ENCODE data around the gene SLC46A3.
"Not testable (repeated sequence)": the region's sequence is repeated elsewhere in the genome, so short reads cannot be mapped to it uniquely, and the experiment has no call there.

SLC46A3 gene

GRCh38 chr13:28730762-28731161 lies 12.0 kb upstream of the SLC46A3 start:
- no peak for DNase-seq (ENCODE audit: low read depth)

GRCh38 chr13:28729541-28729940 lies 10.8 kb upstream of the SLC46A3 start:
- no peak for DNase-seq (ENCODE audit: low read depth)

DNA sequence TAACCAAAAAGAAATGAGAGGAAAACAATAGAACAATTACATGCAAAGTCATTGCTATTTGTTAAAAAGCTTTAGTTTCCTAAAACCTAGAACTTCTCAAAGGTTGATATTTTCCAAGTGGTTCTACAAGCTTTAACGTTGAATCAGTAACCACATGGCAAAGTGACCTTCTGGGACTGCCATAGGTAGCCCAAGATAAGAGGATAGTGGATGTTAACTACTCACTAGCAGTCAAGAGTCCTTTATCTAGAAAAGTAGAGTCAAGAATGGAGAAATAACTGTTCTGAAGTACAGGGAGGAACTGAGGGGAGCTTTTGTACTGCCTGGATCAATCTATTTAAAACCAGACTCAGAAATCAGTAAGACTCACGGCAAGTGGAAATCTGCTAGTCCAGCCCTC lies 9.9 kb upstream of the SLC46A3 start:
- DNase-seq (ENCODE audit: low read depth): no peak

- DNase-seq (ENCODE audit: low read depth): no peak
Measured at GRCh38 chr13:28725046-28725610, 6.4 kb upstream of the SLC46A3 start.

- no peak for DNase-seq (ENCODE audit: low read depth)
Measured at GRCh38 chr13:28723806-28724205, 5.0 kb upstream of the SLC46A3 start.

GRCh38 chr13:28719227-28720055 lies 671 bp upstream of the SLC46A3 start:
- DNase-seq (ENCODE audit: low read depth): no peak

- no peak for DNase-seq (ENCODE audit: low read depth)
Measured at GRCh38 chr13:28718196-28718542, 601 bp downstream of the SLC46A3 start.

DNA sequence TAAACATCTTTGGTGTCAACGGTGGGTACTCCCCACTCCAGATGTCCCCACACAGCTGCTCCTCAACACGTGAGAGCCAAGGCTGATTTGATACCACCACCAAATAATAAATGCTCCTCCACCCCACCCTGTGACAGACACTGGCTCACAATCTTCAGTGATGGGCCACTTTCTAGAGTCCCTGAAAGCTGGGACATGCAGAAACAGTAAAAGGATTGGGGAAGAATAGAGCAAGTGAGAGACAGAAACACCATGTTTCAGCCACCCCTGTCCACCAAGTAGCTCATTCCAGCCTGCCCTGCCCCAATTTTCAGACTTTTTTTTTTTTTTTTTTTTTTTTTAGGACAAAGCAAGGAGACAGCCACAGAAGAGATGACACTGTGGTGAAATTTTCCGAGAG lies 1.6 kb downstream of the SLC46A3 start:
- DNase-seq (ENCODE audit: low read depth): no peak

DNA sequence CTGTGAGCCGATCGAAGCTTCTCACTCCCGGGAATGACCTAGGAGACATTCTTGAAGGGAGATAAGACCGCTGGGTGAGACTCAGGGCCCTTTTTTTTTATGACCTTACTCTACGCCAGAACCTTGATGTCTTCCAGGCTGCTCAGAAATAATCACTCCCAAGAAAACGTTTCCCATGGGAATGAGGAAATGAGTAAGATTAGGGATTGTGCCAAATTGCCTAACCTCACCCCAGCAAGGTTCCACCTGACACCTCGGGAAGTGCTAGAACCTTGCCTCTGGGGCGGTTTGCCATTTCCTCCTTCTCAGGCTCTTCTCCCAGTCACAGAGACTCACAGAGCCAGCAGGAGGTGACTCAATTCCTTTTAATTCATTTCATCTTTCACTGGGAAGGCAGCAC lies 2.3 kb downstream of the SLC46A3 start:
- DNase-seq (ENCODE audit: low read depth): no peak

- no peak for DNase-seq (ENCODE audit: low read depth)
Measured at GRCh38 chr13:28714651-28715050, 4.1 kb downstream of the SLC46A3 start.

DNA sequence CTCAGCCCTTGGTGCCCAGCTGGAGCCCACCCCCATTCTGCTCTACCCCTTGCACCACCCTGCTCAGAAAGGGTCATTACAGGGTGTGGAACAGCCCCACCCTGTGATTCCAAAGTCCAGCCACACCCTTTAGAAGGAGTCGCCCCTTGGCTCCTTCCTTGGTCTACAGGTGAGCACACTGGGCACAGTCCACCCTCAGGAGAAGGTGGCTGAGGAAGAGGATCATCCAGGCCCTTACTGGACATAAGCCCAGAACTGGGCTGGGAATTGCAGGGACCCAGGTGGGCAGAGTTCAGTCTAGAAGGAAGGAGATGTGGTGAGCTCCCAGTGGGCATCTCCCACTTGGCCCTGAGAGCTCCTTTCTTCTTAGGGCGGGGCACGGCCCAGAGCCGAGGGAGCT lies 8.6 kb downstream of the SLC46A3 start:
- DNase-seq (ENCODE audit: low read depth): no peak

DNA sequence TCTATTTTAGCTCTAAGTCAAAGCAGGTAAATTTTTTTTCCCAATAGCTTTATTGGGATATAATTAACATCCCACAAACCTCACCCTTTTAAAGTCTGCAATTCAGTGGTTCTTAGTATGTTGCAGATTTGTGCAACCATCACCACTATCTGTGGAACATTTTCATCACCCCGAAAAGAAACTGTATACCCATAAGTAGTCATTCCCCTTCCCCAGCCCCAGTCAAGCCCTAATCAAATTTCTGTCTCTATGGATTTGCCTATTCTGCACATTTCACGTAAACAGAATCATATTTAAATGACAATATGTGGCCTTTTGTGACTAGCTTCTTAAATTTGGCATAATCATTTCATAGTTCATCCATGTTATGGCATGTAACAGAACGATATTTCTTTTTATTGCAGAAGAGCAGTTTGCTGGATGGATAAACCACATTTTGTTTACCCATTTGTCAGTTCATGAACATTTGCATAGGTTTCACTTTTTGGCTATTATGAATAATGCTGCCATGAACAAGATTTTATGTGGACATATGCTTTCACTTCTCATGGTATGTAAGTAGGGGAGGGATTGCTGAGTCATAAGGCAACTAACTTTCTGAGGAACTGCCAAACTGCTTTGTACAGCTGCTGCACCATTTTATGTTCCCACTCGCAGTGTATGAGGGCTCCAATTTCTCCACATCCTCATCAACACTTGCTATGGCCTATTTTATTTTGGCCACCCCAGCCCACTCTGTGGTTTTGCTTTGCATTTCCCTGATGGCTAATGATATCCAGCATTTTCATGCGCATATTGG lies 10.9 kb downstream of the SLC46A3 start:
- no peak for DNase-seq (ENCODE audit: low read depth)

DNA sequence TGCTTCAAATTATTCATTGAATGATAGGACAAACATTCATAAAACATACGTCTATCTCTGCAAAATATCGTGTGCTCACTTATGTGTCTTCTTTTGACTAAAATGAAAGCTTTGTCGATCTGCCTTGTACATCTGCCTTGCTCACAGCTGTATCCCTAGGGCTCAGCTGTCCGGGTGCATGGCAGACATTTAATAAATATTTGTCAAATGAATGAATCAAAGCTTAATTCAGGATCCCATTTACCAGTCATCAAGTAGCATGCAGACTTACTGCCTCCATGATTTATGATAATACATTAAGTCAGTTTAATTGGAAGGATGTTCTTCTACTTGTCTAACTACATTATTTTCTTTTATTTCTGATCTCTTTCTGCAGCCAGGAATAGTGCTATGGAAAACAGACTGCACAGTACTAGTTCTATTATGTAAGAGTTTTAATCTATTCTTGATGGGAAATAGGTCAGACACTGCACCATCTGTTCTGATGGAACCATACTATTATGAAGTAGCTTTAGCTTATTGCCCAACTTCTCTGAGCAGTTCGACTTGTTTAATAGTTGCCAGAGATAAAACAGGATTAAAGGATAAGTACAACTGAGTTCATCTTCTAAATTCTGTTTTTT lies 13.2 kb downstream of the SLC46A3 start:
- DNase-seq (ENCODE audit: low read depth): no peak

DNA sequence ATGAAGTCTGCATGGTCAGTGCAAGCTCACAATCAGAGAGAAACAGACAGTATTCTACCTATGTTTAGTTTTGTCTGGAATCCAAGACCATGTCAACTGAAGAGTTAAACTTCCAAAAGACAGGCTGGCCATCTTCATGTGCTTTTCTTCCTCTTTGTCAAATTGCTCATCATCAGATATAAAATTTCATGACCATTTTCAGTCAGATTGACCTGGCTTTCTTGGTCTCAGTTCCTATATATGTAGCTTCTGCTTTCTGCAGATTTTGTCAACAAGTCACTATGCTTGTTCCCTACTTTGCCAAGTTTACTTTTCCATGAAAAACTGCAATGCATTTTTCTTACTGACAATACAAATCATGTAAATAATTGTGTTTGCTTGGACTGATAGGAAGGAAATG lies 13.9 kb downstream of the SLC46A3 start:
- DNase-seq (ENCODE audit: low read depth): no peak

- no peak for DNase-seq (ENCODE audit: low read depth)
Measured at GRCh38 chr13:28704282-28704681, 14.5 kb downstream of the SLC46A3 start.

DNA sequence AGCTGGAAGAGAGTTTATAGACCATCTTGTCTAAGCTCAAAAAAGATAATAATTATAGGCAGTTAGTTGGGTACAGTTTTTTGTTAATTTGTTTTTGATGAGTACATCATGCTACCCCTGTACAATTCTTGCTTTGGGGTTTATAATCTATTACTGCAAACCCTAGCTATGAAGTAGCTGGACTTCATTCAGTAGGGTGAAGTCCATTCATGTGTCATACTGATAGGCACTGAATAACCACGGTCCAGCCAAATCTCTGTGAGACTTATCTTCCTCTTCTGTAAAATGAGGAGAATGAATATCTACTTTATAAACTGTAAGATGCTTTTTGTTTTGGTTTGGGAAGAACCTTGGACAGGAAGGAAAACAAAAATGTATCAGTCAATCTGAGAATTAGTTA lies 19.5 kb downstream of the SLC46A3 start:
- DNase-seq (ENCODE audit: low read depth): no peak

DNA sequence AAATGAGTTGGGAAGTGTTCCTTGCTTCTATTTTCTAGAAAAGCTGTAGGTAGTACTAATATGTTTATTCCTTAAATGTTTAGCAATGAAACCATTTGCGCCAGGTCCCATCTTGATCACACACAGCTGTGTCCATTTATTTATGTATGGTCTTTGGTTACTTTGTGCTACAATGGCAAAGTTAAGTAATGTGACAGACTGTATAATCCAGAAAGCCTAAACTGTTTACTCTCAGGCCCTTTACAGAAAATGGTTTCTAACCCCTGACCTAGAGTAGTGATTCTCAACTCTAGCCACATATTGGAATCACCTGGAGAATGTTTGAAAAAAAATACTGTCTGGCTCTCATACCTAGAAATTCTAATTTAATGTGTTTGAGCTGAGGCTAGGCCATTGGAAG lies 21.3 kb downstream of the SLC46A3 start:
- DNase-seq (ENCODE audit: low read depth): no peak

DNA sequence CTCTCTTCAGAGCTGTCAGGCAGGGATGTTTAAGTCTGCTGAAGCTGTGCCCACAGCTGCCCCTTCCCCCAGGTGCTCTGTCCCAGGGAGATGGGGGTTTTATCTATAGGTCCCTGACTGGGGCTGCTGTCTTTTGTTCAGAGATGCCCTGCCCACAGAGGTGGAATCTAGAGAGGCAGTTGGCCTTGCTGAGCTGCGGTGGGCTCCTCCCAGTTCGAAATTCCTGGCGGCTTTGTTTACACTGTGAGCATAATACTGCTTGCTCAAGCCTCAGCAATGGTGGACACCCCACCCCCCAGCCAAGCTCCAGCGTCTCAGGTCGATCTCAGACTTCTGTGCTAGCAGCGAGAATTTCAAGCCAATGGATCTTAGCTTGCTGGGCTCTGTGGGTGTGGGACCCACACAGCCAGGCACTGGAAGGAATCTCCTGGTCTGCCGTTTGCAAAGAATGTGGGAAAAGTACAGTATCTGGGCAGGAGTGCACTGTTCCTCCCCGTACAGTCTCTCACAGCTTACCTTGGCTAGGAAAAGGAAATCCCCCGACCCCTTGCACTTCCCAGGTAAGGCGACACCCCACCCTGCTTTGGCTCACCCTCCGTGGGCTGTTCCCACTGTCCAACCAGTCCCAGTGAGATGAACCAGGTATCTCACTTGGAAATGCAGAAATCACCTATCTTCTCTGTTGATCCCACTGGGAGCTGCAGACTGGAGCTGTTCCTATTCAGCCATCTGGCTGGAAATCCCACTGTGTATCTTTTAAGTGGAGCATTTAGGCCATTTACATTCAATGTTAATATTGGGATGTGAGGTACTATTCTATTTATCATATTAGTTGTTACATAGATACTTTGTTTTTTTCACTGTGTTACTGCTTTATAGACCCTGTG lies 24.9 kb downstream of the SLC46A3 start:
- not testable (repeated sequence) for DNase-seq (ENCODE audit: low read depth)

DNA sequence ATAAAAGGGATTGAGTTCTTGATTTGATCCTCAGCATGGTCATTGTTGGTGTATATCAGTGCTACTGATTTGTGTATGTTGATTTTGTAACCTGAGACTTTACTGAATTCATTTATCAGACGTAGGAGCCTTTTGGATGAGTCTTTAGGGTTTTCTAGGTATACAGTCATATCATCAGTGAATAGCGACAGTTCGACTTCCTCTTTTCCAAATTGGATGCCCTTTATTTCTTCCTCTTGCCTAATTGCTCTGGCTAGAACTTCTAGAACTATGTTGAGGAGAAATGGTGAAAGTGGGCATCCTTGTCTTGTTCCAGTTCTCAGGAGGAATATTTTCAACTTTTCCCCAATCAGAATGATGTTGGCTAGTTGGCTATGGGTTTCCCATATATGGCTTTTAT lies 32.9 kb downstream of the SLC46A3 start:
- no peak for DNase-seq (ENCODE audit: low read depth)

GRCh38 chr13:28685114-28685513 lies 33.7 kb downstream of the SLC46A3 start:
- no peak for DNase-seq (ENCODE audit: low read depth)

GRCh38 chr13:28684257-28684656 lies 34.5 kb downstream of the SLC46A3 start:
- DNase-seq (ENCODE audit: low read depth): no peak

- DNase-seq (ENCODE audit: low read depth): not testable (repeated sequence)
Measured at GRCh38 chr13:28683169-28683568, 35.6 kb downstream of the SLC46A3 start.

Data from stimulated activated CD8-positive, alpha-beta memory T cell treated with anti-CD3 and anti-CD28 coated beads, Interleukin-4, amount 100 ng/mL, for 24 hours (primary cell).